COLO668 (cell line): Measurements from ENCODE around the gene BCL2.

ENCODE experiments used
- DNase-seq: peaks from one replicate; lab custom pipeline; 2025; ENCODE audit not compliant: unreplicated experiment; lab: John Stamatoyannopoulos, UW

The BCL2 gene

GRCh38 chr18:63290166-63290820 lies 29.3 kb downstream of the BCL2 start:
- DNase-seq, result no peak

GRCh38 chr18:63288311-63288710 lies 31.3 kb downstream of the BCL2 start:
- no peak for DNase-seq

GRCh38 chr18:63287691-63288220 lies 31.8 kb downstream of the BCL2 start:
- no peak for DNase-seq

- DNase-seq, result no peak
These were observed 32.6 kb downstream of the BCL2 start for GRCh38 chr18:63286926-63287325.

- DNase-seq, result no peak
These were observed 34.5 kb downstream of the BCL2 start for GRCh38 chr18:63284827-63285733.

- no peak for DNase-seq
These were observed 35.3 kb downstream of the BCL2 start for GRCh38 chr18:63284173-63284799.

- no peak for DNase-seq
These were observed 36.1 kb downstream of the BCL2 start for GRCh38 chr18:63283305-63284094.

- no peak for DNase-seq
These were observed 36.8 kb downstream of the BCL2 start for GRCh38 chr18:63282793-63283192.

GRCh38 chr18:63273222-63273927 lies 46.2 kb downstream of the BCL2 start:
- no peak for DNase-seq

- no peak for DNase-seq
These were observed 46.9 kb downstream of the BCL2 start for GRCh38 chr18:63272638-63273037.

GRCh38 chr18:63271881-63272299 lies 47.7 kb downstream of the BCL2 start:
- no peak for DNase-seq

GRCh38 chr18:63271148-63271547 lies 48.4 kb downstream of the BCL2 start:
- no peak for DNase-seq

- no peak for DNase-seq
These were observed 51.4 kb downstream of the BCL2 start for GRCh38 chr18:63267975-63268721.

GRCh38 chr18:63266888-63267790 lies 52.4 kb downstream of the BCL2 start:
- no peak for DNase-seq

GRCh38 chr18:63265326-63265725 lies 54.2 kb downstream of the BCL2 start:
- no peak for DNase-seq

GRCh38 chr18:63264871-63265270 lies 54.7 kb downstream of the BCL2 start:
- peak; percentile 76 for DNase-seq

GRCh38 chr18:63263444-63263843 lies 56.1 kb downstream of the BCL2 start:
- DNase-seq, result no peak
